ENCODE results near the gene BAZ2B. TPM values are rescaled to one million over a fixed set of nuclear protein-coding genes. Genes with fewer than 3 reads are reported as not detected.

BAZ2B gene
- total and polyA plus RNA-seq, 10 donors, result 5.6 to 158 (median 86.0) TPM

DNA sequence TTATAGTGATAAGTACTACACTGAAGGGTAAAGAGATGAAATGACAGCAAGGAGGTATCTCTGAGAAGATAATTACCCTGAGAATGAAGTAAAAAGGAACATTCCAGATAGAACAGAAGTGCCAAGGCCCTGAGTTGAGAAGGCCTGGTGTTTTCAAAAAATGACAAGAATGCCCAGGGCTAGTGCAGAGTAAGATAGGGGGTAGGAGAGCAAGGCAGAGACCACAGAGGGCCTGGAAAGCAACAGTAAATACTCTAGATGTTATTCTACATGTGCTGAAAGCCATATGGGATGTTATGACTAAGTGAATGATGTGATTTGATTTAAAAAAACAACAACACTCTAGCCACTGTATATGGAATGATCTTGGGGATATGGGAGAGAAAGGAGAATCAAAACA lies 52.3 kb downstream of the BAZ2B start:
- TF ChIP-seq POLR2AphosphoS5 (IDR thresholded peaks at IDR 0.05) (no peak), POLR2A (IDR thresholded peaks at IDR 0.05) (no peak)
- TF ChIP-seq, protein P1, sequence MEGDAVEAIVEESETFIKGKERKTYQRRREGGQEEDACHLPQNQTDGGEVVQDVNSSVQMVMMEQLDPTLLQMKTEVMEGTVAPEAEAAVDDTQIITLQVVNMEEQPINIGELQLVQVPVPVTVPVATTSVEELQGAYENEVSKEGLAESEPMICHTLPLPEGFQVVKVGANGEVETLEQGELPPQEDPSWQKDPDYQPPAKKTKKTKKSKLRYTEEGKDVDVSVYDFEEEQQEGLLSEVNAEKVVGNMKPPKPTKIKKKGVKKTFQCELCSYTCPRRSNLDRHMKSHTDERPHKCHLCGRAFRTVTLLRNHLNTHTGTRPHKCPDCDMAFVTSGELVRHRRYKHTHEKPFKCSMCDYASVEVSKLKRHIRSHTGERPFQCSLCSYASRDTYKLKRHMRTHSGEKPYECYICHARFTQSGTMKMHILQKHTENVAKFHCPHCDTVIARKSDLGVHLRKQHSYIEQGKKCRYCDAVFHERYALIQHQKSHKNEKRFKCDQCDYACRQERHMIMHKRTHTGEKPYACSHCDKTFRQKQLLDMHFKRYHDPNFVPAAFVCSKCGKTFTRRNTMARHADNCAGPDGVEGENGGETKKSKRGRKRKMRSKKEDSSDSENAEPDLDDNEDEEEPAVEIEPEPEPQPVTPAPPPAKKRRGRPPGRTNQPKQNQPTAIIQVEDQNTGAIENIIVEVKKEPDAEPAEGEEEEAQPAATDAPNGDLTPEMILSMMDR (IDR thresholded peaks at IDR 0.05 in 8 of 11, conservative IDR thresholded peaks at IDR 0.05 in 3 of 11), result no peak
- intact Hi-C loops (cut with DNase I; ENCODE audit: low total_unique reads), result no loop called here

DNA sequence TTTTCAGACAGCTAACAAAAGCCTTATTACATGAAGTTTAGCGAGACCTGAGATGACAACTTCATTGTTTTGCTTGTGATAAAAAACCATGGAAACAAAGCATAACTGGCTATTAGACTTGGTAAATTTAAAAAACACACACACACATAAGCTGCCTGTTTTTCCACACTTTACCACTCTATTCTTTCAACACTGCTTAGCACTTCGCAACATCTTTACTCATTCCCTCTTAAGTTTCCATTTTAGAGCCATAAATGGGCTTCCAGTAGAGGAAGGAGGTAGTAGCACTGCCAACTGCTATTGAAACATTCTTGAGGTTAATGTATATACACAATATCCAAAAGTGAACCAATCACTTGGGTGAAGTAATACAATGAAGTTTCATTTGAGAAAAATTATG lies 54.1 kb downstream of the BAZ2B start:
- no peak for DNase-seq
- Histone ChIP-seq H3K27ac (peak overlapping the region in 6 of 8 donors; percentile 1 to 67 (median 49)), H3K9me3 (no peaks in the 10 kb centered on the region), H3K4me1 (peaks cover 0 to 4% (median 0%) of the 10 kb centered on the region in 6 donors), H3K27me3 (replicated peaks in 1 of 7) (no peaks in the 10 kb centered on the region), H3K4me3 (peak overlapping the region in 1 of 8 donors; percentile 10), H3K36me3 (no peaks in the 10 kb centered on the region)
- TF ChIP-seq POLR2AphosphoS5 (IDR thresholded peaks at IDR 0.05), result no peak
- TF ChIP-seq POLR2A (IDR thresholded peaks at IDR 0.05), result no peak
- TF ChIP-seq, protein P1 (IDR thresholded peaks at IDR 0.05 in 8 of 11, conservative IDR thresholded peaks at IDR 0.05 in 3 of 11), result no peak
- intact Hi-C loops (cut with DNase I; ENCODE audit: low total_unique reads), result no loop called here
- WGBS, 5 donors, result 69 to 92% (median 73%) methylated on average over 2 of the region's 2 CpGs

More for the DNA sequence above, 52.3 kb downstream of the BAZ2B start:
- Histone ChIP-seq H3K27ac (no peak overlapping the region), H3K9me3 (no peaks in the 10 kb centered on the region), H3K36me3 (no peaks in the 10 kb centered on the region), H3K4me1 (peaks cover 0 to 4% (median 0%) of the 10 kb centered on the region in 6 donors), H3K4me3 (no peak overlapping the region), H3K27me3 (replicated peaks in 1 of 7) (no peaks in the 10 kb centered on the region)
- no peak for DNase-seq

DNA sequence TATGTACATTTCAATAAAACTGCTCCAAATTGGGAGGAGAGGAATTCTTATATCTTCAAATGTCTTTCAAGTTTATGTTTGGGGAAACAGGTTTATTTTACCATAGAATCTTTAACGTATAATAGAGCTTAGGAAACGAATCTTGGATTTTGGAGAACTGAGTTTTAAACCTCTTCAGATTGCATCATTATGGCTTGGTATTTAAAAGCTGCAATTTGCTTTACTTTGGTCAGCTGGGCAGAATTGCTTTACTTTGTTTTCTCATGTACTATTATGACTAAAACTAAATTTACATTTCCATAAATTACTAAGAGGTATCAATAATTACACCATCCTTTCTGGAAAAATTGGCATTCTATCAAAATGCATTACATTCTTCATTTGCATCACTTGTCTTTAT lies 54.6 kb downstream of the BAZ2B start:
- Histone ChIP-seq H3K4me1 (peaks cover 0 to 4% (median 0%) of the 10 kb centered on the region in 6 donors), H3K27me3 (replicated peaks in 1 of 7) (no peaks in the 10 kb centered on the region), H3K36me3 (no peaks in the 10 kb centered on the region), H3K27ac (peak overlapping the region in 6 of 8 donors; percentile 1 to 67 (median 49)), H3K9me3 (no peaks in the 10 kb centered on the region), H3K4me3 (peak overlapping the region in 1 of 8 donors; percentile 10)
- intact Hi-C loops (cut with DNase I; ENCODE audit: low total_unique reads), result no loop called here
- WGBS, 5 donors, result 50 to 86% (median 66%) methylated on average over 2 of the region's 2 CpGs
- TF ChIP-seq POLR2A (IDR thresholded peaks at IDR 0.05), result no peak
- TF ChIP-seq, protein P1 (IDR thresholded peaks at IDR 0.05 in 8 of 11, conservative IDR thresholded peaks at IDR 0.05 in 3 of 11), result no peak
- no peak for DNase-seq

DNA sequence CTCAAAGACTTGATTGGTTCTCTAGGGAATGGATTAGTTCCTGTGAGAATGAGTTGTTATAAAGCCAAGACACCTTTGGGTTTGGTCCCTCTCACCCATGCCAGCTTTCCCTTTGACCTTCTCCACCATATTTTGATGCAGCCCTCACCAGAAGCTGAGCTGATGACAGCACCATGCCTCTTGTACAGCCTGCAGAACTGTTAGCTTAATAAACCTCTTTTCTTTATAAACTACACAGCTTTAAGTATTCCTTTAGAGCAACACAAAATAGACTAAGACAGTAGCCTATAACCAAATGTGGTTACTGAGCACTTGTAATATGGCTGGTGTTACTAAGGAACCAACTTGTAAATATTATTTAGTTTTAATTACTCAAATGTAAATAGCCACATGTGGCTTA lies 55.1 kb downstream of the BAZ2B start:
- Histone ChIP-seq H3K4me1 (peaks cover 0 to 4% (median 0%) of the 10 kb centered on the region in 6 donors), H3K4me3 (no peak overlapping the region), H3K36me3 (no peaks in the 10 kb centered on the region), H3K27ac (peak overlapping the region in 4 of 8 donors; percentile 14 to 67 (median 49)), H3K9me3 (no peaks in the 10 kb centered on the region), H3K27me3 (replicated peaks in 1 of 7) (no peaks in the 10 kb centered on the region)
- intact Hi-C loops (cut with DNase I; ENCODE audit: low total_unique reads), result no loop called here
- TF ChIP-seq, protein P1 (IDR thresholded peaks at IDR 0.05 in 8 of 11, conservative IDR thresholded peaks at IDR 0.05 in 3 of 11), result no peak
- TF ChIP-seq POLR2AphosphoS5 (IDR thresholded peaks at IDR 0.05) (no peak), POLR2A (IDR thresholded peaks at IDR 0.05) (no peak)
- no peak for DNase-seq
